ENCODE results near the gene STUM.

- TF ChIP-seq, protein P1, sequence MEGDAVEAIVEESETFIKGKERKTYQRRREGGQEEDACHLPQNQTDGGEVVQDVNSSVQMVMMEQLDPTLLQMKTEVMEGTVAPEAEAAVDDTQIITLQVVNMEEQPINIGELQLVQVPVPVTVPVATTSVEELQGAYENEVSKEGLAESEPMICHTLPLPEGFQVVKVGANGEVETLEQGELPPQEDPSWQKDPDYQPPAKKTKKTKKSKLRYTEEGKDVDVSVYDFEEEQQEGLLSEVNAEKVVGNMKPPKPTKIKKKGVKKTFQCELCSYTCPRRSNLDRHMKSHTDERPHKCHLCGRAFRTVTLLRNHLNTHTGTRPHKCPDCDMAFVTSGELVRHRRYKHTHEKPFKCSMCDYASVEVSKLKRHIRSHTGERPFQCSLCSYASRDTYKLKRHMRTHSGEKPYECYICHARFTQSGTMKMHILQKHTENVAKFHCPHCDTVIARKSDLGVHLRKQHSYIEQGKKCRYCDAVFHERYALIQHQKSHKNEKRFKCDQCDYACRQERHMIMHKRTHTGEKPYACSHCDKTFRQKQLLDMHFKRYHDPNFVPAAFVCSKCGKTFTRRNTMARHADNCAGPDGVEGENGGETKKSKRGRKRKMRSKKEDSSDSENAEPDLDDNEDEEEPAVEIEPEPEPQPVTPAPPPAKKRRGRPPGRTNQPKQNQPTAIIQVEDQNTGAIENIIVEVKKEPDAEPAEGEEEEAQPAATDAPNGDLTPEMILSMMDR (IDR thresholded peaks at IDR 0.05; ENCODE audit: insufficient read depth, low read length, poor library complexity, severe bottlenecking) = no peak
- no peak for TF ChIP-seq EZH2phosphoT487 (conservative IDR thresholded peaks at IDR 0.05; ENCODE audit: low read length)
These were observed 82.0 kb downstream of the STUM start for GRCh38 chr1:226630592-226630991.

Data from SU-DHL-6 (cell line).